ENCODE results near the gene PPP1R14B.
"Not testable (repeated sequence)": the region's sequence is repeated elsewhere in the genome, so short reads cannot be mapped to it uniquely, and the experiment has no call there.

The PPP1R14B gene

DNA sequence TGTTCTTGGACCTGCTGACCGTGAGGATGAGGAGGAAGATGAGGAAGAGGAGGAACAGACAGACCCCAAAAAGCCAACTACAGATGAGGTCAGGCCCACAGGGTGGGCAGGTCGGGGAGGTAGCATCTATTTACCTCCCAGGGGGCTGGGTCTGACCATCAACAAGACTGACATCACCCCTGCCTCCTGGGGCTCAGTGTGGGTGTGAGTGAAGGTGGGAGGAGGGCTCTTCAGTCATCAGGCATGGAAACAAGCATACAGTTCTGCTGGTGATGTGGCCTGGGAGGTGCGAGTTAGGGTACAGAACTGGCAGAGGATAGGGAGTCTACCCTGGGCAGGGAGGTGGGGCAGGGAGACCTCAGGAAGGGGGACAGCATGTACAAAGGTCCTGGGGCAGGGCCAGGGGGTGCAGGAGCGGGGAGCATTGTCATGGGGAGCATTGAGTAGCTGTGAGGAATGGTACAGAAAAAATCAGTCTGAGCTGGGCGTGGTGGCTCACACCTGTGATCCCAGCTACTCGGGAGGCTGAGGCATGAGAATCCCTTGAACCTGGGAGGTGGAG lies 13.5 kb upstream of the PPP1R14B start:
- DNase-seq, result no peak

DNA sequence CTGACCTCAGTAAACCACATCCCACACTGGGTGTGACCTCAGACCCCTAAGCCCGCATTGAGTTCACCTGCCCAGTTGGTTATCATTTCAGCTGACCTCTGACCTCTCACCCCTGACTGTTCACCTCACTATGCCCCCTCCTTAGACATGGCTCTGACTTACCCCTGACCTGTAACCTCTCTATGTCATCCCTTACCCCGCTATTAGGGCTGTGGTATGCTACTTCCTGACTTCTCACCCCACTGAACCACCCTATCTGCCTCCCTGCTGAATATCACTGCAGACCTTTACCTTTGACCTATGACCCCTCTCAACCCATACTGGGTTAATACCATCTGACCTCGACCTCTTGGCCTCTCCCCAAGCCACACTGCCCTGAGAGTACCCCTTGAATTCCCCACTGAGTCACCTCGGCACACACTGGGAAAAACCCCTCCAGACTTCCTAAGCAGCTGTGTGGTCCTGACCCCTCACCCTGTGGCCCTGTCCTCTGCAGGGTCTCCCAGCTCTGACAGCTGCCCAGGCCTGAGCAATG lies 12.9 kb upstream of the PPP1R14B start:
- no peak for DNase-seq

GRCh38 chr11:64258946-64259532 lies 12.3 kb upstream of the PPP1R14B start:
- no peak for DNase-seq

DNA sequence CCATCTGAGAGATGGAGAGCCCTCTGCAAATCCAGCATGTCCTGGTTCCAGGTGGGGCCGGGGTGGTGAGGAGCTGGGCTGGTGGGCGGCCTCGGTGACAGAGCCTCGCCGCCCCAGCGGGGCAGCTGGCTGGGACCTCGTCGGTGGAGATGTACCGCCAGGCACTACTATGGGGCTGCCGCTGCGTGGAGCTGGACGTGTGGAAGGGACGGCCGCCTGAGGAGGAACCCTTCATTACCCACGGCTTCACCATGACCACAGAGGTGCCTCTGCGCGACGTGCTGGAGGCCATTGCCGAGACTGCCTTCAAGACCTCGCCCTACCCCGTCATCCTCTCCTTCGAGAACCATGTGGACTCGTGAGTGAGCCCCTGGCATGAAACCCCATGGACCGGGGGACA lies 11.6 kb upstream of the PPP1R14B start:
- DNase-seq, result no peak

- no peak for DNase-seq
Observed at GRCh38 chr11:64256300-64256699, 9.6 kb upstream of the PPP1R14B start.

DNA sequence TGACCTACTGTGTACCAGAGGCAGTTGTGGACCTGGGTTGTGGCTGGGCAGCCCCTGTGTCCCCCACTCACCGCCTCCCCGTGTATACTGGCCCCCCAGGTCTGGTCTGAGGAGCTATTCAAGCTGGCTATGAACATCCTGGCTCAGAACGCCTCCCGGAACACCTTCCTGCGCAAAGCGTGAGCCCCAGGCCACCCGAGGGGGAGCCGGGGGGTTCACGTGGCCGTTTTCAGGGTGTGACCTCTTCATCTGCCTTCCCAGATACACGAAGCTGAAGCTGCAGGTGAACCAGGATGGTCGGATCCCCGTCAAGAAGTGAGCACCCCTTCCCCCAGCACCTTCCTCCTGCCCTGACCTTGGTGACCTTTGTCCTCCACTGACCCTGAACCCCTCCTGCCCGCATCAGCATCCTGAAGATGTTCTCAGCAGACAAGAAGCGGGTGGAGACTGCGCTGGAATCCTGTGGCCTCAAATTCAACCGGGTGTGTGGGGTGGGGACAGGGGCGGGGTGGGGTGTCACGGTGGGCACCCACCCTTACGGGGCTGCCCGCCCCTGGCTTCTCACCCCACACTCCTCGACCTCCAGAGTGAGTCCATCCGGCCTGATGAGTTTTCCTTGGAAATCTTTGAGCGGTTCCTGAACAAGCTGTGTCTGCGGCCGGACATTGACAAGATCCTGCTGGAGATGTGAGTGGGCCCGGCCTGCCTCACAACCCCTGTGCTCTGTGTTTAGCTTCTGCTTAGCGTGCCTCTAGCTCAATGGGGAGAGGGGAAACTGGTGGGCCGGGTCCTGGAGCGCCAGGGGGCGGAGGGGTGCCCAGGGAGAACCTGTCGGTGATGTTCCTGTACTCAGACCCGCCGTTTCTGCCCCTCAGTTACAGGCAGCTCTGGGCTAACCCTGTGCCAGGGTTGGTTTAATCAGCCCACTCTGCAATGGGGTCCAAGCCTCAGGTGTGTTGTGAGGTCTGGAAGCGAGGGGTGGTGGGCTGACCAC lies 8.7 kb upstream of the PPP1R14B start:
- DNase-seq, result no peak

DNA sequence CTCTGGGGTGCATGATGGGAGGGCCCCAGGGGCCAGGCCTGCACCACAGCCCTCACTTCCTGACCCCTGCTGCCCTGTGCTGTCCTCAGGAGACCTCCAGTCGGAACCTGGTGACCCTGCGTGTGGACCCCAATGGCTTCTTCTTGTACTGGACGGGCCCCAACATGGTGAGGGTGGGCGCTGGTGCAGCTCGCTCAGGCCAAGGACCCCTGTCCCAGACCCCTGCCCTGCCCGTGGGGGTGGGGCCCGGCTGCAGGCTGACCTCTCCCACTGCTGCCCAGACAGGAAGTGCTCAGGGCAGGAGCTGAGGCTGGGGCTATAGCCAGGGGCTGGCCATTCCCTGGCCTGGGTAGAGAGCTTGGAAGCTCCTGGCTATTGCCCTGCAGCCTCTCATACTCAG lies 7.6 kb upstream of the PPP1R14B start:
- no peak for DNase-seq

DNA sequence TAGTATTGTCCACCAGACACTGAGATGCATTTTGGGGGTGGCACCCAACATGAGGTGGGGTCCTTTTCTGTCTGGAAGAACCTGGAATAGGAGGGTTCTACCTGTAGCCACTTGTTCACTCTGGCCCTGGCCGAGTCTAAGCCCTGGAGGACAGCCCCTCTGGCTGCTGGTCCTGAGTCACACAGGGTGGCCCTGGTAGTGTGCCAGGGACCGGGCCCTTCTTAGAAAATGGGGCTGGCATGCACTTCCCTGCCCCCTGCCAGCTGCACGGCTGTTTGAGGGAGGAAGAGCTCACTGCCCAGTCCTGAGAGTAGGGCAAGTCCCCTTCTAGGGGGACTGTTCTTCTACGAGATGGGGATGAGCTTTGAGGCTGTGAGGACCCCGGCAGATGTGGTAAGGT lies 6.7 kb upstream of the PPP1R14B start:
- no peak for DNase-seq

- DNase-seq, result no peak
Observed at GRCh38 chr11:64253043-64253442, 6.3 kb upstream of the PPP1R14B start.

DNA sequence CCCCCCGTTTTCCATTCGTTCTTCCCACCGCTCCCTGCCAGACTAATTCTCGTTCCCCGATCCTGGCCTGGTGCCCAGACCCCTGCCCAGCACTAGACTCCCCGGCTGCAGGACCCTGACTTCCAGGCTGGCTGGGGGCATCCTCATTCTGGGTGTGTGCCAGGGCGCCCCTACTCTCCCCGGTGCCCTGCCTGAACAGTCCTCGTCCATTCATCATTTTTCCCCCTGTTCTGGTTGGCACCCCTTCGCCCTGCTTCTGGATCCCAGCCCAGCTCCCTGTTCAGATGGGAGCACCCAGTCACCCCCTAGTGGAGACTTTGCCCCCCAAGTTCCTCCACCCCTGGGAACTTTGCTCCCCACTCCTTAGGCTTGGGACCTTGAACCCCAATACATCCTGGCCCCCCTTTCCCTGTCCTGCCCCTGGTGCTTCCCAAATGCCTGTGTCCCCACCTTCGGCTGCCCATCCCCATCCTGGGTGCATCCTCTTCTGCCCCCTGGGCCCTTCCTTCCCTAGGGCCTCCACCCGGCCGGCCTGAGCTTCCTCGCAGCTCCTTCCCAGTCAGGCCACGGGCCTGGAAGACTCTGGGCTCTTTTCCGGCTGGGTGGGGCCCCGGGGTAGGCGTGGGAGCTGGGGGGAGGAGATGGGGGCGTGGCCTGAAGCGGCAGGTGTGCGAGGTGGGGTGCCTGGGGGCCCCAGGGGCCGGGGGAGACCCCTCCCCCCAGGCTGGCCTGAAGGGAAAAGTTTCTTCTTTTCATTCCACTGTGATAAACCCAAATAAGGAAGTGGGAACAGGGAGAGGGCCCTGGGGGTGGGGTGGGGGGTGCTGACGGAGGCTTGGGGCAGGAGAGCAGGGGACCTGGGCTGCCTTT lies 5.5 kb upstream of the PPP1R14B start:
- peak; percentile 42 for DNase-seq

- no peak for DNase-seq
Observed at GRCh38 chr11:64251753-64252002, 4.9 kb upstream of the PPP1R14B start.

DNA sequence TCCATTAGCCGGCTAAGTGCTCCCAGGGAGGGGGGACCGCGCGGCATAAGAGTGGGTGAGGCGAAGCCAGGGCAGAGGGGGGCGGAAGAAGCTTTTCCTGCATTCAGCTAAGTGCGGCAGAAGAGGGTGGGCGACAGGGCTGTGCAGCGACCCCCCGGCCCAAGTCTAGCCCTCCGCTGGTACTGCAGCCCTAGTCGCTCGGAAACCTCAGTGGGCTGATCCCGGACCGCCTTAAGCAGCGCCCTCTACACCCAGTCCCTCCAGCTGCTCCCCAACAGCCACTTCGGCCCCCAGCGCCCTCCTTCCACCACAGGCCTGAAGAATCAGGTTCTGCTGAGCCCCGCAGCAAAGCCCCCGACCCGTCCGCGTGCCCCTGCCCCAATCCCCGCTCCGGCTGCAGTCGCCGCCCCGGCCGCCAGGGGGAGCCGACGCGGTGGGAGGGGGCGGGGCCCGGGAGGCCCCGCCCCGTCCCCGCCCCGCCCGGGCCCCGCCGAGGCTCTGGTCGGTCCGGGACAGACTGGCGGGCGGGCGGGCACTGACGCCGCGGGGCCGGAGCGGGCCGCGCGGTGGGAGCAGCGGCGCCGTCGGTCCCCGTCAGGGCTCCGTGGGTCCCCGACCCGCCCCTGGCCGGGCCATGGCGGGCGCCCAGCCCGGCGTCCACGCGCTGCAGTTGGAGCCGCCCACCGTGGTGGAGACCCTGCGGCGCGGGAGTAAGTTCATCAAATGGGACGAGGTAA lies 4.4 kb upstream of the PPP1R14B start, which contains the start of gene PLCB3:
PLCB3 (plus strand) TSS at position 515 of the 737 bp plus-strand sequence; CDS start at position 635, 120 bp downstream.
- peak; percentile 54 for DNase-seq

DNA sequence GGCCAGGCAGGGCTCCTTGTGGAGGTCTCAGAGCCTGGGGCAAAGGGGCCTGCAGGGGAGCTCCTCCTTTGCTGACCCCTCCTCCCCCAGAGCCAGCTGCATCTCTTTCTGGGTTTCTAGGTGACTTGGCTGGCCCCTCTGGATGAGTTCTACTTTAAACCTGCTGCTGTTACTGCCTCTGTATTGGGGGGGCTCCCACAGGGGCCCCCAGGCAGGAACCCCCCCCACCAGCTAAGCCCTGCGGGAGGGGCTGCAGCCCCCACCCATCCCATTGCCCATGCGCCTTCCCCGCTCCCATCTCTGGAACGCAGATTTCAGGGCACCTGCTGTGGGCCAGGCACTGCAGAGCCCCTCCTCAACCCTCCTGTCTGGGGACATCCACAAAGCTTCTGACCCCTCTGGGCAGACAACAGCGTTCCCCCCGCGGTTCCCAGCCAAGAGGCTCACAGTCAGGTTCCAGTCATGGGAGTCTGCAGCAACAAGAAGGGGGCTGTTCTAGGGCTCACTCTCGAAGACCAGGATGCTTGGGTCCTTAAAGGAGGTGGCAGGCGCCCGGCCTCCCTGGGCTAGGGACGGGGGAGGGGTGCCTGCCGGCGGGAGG lies 3.8 kb upstream of the PPP1R14B start:
- DNase-seq, result no peak

DNA sequence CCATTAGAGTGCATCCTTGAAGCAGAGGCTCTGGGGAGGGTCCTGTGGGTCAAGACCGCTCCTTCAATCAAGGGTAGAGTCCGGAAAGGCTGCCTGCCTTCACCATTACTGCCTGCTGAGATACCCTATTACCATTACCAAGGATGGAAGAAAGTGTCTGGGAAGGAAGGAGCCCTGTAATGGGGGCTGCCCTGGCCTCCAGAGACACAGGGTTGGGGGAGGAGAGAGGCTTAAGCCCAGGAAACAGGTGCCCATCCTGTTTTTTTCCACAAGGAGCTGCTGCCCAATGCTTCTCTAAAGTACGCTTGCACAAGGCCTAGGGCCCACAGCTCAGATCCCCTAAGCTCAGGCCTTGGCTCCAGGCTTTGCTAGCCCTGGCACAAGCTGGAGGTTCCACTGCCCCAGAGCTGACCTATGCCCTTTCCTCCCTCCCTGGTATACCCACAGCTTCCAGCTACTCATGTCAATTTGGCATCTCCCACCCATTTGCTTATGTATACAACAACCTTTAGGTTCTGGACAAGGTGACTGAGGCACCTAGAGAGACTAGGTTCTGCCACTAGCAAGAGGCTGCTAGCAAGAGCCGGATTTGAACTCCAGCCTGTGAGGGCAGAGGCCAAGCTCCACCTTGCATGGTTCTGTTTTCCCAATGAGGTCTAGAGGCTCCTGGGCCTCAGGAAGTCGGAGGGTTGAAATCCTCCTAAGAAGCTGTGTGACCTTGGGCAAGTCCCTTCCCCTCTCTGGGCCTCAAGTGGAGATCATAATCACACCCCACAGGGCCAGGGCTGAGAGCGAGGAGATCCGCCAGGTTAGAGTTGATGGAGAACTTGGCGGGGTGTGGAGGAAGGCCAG lies 3.0 kb upstream of the PPP1R14B start:
- no peak for DNase-seq

- no peak for DNase-seq
Observed at GRCh38 chr11:64249038-64249437, 2.3 kb upstream of the PPP1R14B start.

GRCh38 chr11:64248578-64248977 lies 1.8 kb upstream of the PPP1R14B start:
- DNase-seq, result no peak

- DNase-seq, result no peak
Observed at GRCh38 chr11:64247729-64248531, 1.2 kb upstream of the PPP1R14B start.

DNA sequence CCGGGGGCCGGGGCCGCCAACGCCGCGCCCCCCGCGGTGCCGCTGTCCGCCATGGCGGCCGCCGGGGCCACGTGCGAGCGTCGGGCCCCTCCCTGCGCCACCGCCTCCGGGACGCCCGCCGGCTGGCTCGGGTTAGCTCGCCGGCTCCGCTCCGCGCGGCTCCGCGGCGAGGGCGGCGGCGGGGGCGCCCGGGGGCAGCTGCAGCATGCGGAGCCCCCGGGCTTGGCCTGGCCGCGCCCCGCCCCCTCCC lies 197 bp downstream of the PPP1R14B start:
- DNase-seq, result not testable (repeated sequence)

- DNase-seq, result peak; percentile 96
Observed at GRCh38 chr11:64245797-64246620, 734 bp downstream of the PPP1R14B start.
